ENCODE measurements around the gene CIDEB. TPM values are rescaled to one million over a fixed set of nuclear protein-coding genes. Genes with fewer than 3 reads are reported as not detected.

Gene CIDEB
- polyA plus RNA-seq, 1 experiment = 0.48 TPM

GRCh38 chr14:24269910-24270536 lies 37.8 kb downstream of the CIDEB start:
- TF ChIP-seq CTCF (IDR thresholded peaks at IDR 0.05; ENCODE audit: low read depth, low read length) = no peak
- Histone ChIP-seq H3K27ac (ENCODE audit: low read depth, low read length) (no peak overlapping the region), H3K27me3 (ENCODE audit: control insufficient read depth, insufficient read depth, low read length) (no peaks in the 10 kb centered on the region), H3K4me3 (ENCODE audit: low read depth, low read length) (no peak overlapping the region), H3K9me3 (ENCODE audit: control insufficient read depth, insufficient read depth, low read length) (no peaks in the 10 kb centered on the region)
- CTCF ChIA-PET = interaction anchor here (0.8 to 3.0 kb wide), 5 partner anchors 18 to 95 kb away, joined by 3 to 19 read pairs (median 6); partner anchors contain the start of gene TINF2
- POLR2A ChIA-PET = interaction anchor here (0.8 to 3.6 kb wide), 2 partner anchors 28 to 155 kb away, joined by 3 to 50 read pairs; partner anchors contain the start of genes DCAF11, NRL and TINF2
- no peak for DNase-seq (ENCODE audit: low read depth, low spot score)

GRCh38 chr14:24269368-24269767 lies 38.4 kb downstream of the CIDEB start:
- H3K27me3 ChIP-seq (ENCODE audit: control insufficient read depth, insufficient read depth, low read length) = no peaks in the 10 kb centered on the region
- CTCF ChIA-PET = interaction anchor here (0.8 to 3.0 kb wide), 5 partner anchors 17 to 179 kb away, joined by 3 to 17 read pairs (median 4); partner anchors contain the start of gene TINF2
- TF ChIP-seq CTCF (IDR thresholded peaks at IDR 0.05; ENCODE audit: low read depth, low read length) = no peak
- no peaks in the 10 kb centered on the region for H3K9me3 ChIP-seq (ENCODE audit: control insufficient read depth, insufficient read depth, low read length)
- DNase-seq (ENCODE audit: low read depth, low spot score) = no peak
- POLR2A ChIA-PET = interaction anchor here (3.6 kb wide), 1 partner anchor 27 kb away, joined by 50 read pairs; the partner anchor contains the start of gene TINF2
- H3K4me3 ChIP-seq (ENCODE audit: low read depth, low read length) = no peak overlapping the region
- no peak overlapping the region for H3K27ac ChIP-seq (ENCODE audit: low read depth, low read length)

GRCh38 chr14:24268225-24268624 lies 39.6 kb downstream of the CIDEB start:
- TF ChIP-seq CTCF (IDR thresholded peaks at IDR 0.05; ENCODE audit: low read depth, low read length) = no peak
- DNase-seq (ENCODE audit: low read depth, low spot score) = no peak
- POLR2A ChIA-PET = interaction anchor here (3.6 kb wide), 1 partner anchor 26 kb away, joined by 50 read pairs; the partner anchor contains the start of gene TINF2
- Histone ChIP-seq H3K27me3 (ENCODE audit: control insufficient read depth, insufficient read depth, low read length) (no peaks in the 10 kb centered on the region), H3K9me3 (ENCODE audit: control insufficient read depth, insufficient read depth, low read length) (no peaks in the 10 kb centered on the region), H3K4me3 (ENCODE audit: low read depth, low read length) (no peak overlapping the region), H3K27ac (ENCODE audit: low read depth, low read length) (no peak overlapping the region)
- CTCF ChIA-PET = interaction anchor here (2.1 kb wide), 1 partner anchor 178 kb away, joined by 4 read pairs; no protein-coding TSS in a partner anchor

GRCh38 chr14:24267516-24267915 lies 40.3 kb downstream of the CIDEB start:
- POLR2A ChIA-PET = no interaction called here

More at GRCh38 chr14:24267516-24267915, 40.3 kb downstream of the CIDEB start:
- no peak overlapping the region for H3K27ac ChIP-seq (ENCODE audit: low read depth, low read length)
- H3K27me3 ChIP-seq (ENCODE audit: control insufficient read depth, insufficient read depth, low read length) = no peaks in the 10 kb centered on the region
- DNase-seq (ENCODE audit: low read depth, low spot score) = no peak
- CTCF ChIA-PET = interaction anchor here (2.1 kb wide), 1 partner anchor 177 kb away, joined by 4 read pairs; no protein-coding TSS in a partner anchor
- no peak for TF ChIP-seq CTCF (IDR thresholded peaks at IDR 0.05; ENCODE audit: low read depth, low read length)
- no peak overlapping the region for H3K4me3 ChIP-seq (ENCODE audit: low read depth, low read length)
- no peaks in the 10 kb centered on the region for H3K9me3 ChIP-seq (ENCODE audit: control insufficient read depth, insufficient read depth, low read length)
